Heart right ventricle (tissue), 16 donors: ENCODE results near the gene SCTR. TPM values are rescaled to one million over a fixed set of nuclear protein-coding genes. Genes with fewer than 3 reads are reported as not detected.

Experiments used
- ATAC-seq, 8 donors: fragments of 200-7000 bp; cut with Tn5 transposase; one replicate each; pipeline ENCODE4 v1.9.1; 2020; ENCODE audit warnings: mild to moderate bottlenecking in 8 of 8, moderate library complexity in 8 of 8, moderate number of reproducible peaks in 1 of 8
- DNase-seq, 2 donors: peaks; one replicate each; pipeline ENCODE4 v3.0.0-alpha.2; 2020
- H3K27ac ChIP-seq, 10 donors: fragments of 200-600 bp; sonication (generic) in 2 of 10; one replicate each; pipeline versions ENCODE4 v1.5.0 to v1.8.0; 2020 to 2022; ENCODE audit warnings: mild to moderate bottlenecking in 3 of 10
- H3K27me3 ChIP-seq, 7 donors: fragments of 200-600 bp; one replicate each; pipeline ENCODE4 v1.8.0; 2021 to 2022; ENCODE audit warnings: mild to moderate bottlenecking in 2 of 7
- H3K36me3 ChIP-seq, 9 donors: fragments of 200-600 bp; sonication (generic) in 1 of 9; one replicate each; pipeline versions ENCODE4 v1.5.0 to v1.8.0; 2020 to 2022; ENCODE audit warnings: mild to moderate bottlenecking in 2 of 9
- H3K4me1 ChIP-seq, 9 donors: fragments of 200-600 bp; sonication (generic) in 1 of 9; one replicate each; pipeline versions ENCODE4 v1.5.0 to v1.8.0; 2020 to 2022; ENCODE audit warnings: mild to moderate bottlenecking in 4 of 9
- H3K4me3 ChIP-seq, 10 donors: fragments of 200-600 bp; sonication (generic) in 2 of 10; one replicate each; pipeline versions ENCODE4 v1.5.0 to v1.8.0; 2020 to 2022; ENCODE audit warnings: mild to moderate bottlenecking in 7 of 10, moderate library complexity in 2 of 10
- H3K9me3 ChIP-seq, 11 donors: fragments of 200-600 bp in 10 of 11; sonication (generic) in 2 of 11; one replicate each; pipeline versions ENCODE4 v1.5.0 to v1.8.0; 2013 to 2022; ENCODE audit warnings: mild to moderate bottlenecking in 2 of 11, control low read depth in 1 of 11, moderate library complexity in 1 of 11
- CTCF ChIP-seq, 9 donors: fragments of 200-600 bp; sonication (generic) in 2 of 9; IDR thresholded peaks; one replicate each; pipeline versions ENCODE4 v1.5.0 to v1.8.0; 2021 to 2022; ENCODE audit warnings: antibody characterized with exemption in 9 of 9, mild to moderate bottlenecking in 5 of 9, moderate library complexity in 1 of 9
- WGBS, 2 donors: extraction: QIAGEN DNeasy Blood & Tissue Kit; methylation state at CpG; one replicate each; pipeline ENCODE4 v1.1.7; 2013; ENCODE audit warnings: inconsistent platforms in 1 of 2; 5-methylcytosine and 5-hydroxymethylcytosine counted together
- intact Hi-C, 10 donors: fragments of 100-400 bp; cut with DNase I; formaldehyde crosslinking; loops; one replicate each; pipeline versions ENCODE4 v1.11.1 to v1.14.2; 2022
- polyA plus RNA-seq, 2 donors: library from polyadenylated mRNA; stranded (reverse); fragments of 200-250 nt; gene quantifications; one replicate each; pipeline ENCODE4 v1.2.3, GENCODE V29; 2013
- total RNA-seq, 10 donors: library from RNA; stranded (reverse); fragmentation: NEBNext Ultra II Directional in 3 of 10; extraction: Animal tissue kit (Norgen Biotek cat#: 25700) in 3 of 10; gene quantifications; one replicate each; pipeline versions ENCODE4 v1.2.1 to v1.2.4, GENCODE V29; 2021 to 2023
- donor health status: Arrhythmogenic right ventricular cardiomyopathy.
- donor health status: ischemic (EF 13 %, LVEDD 7.1; RV severe dilation, severe dysfunction).
- donor health status: healthy with polysubstance abuse.
- donor health status: DM: no; HTN: yes; CAD: no.
- donor health status: DM: no; HTN: no; CAD: no.
- donor health status: ischemic (EF 25% LVEDD 6.9; RV normal size, moderate dysfunction).
- donor health status: ischemic (EF 25% LVEDD 5.7; RV mildly dilated, moderate dysfunction).
- donor health status: healthy.
- donor health status: DM: yes; HTN: yes; CAD: no.
- donor health status: Ischemic cardiomyopathy.
- donor health status: ischemic (EF 35%, LVEDD 5.7; RV mildly dilated, moderate dysfunction).
- donor health status: nonischemic (EF 11% LVEDD 7.7; RV severe dilation, severe dysfunction).
- donor health status: DM: yes; HTN: yes; CAD: no.
- donor health status: PGD.
- donor health status: ischemic (EF 29% LVEDD 5.4; RV normal size, mild dysfunction).
- donor health status: nonischemic (EF 23%, LVEDD 6.1; RV moderate dilation, normal function).

SCTR gene
- total and polyA plus RNA-seq, 12 donors: 0.10 to 1.4 (median 0.57) TPM; not detected in 2

DNA sequence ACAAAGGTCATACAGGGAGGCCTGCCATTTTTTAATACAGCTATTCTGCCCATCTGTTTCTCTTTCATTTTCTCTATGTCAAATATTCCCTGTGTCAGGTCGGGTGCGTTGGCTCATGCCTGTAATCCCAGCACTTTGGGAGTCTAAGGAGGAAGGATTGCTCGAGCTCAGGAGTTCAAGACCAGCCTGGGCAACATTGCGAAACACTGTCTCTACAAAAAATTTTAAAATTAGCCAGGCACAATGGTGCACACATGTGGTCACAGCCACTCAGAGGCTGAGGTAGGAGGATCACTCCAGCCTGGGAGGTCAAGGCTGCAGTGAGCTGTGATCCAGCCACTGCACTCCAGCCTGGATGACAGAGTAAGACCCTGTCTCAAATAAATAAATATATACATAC is 57.9 kb downstream of the SCTR start:
- no peak overlapping the region for H3K27ac ChIP-seq
- peaks cover 0 to 14% (median 0%) of the 10 kb centered on the region in 9 donors for H3K4me1 ChIP-seq
- 92 to 97% methylated on average over 4 of the region's 4 CpGs for WGBS, 2 donors
- no peaks in the 10 kb centered on the region for H3K9me3 ChIP-seq
- DNase-seq (no peak), ATAC-seq (no peak)
- TF ChIP-seq CTCF (IDR thresholded peaks at IDR 0.05): no peak
- intact Hi-C loops: no loop called here
- H3K4me3 ChIP-seq: no peak overlapping the region
- no peaks in the 10 kb centered on the region for H3K27me3 ChIP-seq
- H3K36me3 ChIP-seq: no peaks in the 10 kb centered on the region

- Histone ChIP-seq H3K9me3 (no peaks in the 10 kb centered on the region), H3K4me3 (no peak overlapping the region), H3K27ac (no peak overlapping the region), H3K27me3 (no peaks in the 10 kb centered on the region), H3K4me1 (peaks cover 0 to 14% (median 0%) of the 10 kb centered on the region in 9 donors), H3K36me3 (no peaks in the 10 kb centered on the region)
- no peak for TF ChIP-seq CTCF (IDR thresholded peaks at IDR 0.05)
- 93% methylated on average over 11 of the region's 11 CpGs for WGBS, 2 donors
- intact Hi-C loops: no loop called here
- ATAC-seq (no peak), DNase-seq (no peak)
These were observed 58.6 kb downstream of the SCTR start for GRCh38 chr2:119465687-119466086.

- peaks cover 0 to 14% (median 0%) of the 10 kb centered on the region in 9 donors for H3K4me1 ChIP-seq
- H3K36me3 ChIP-seq: no peaks in the 10 kb centered on the region
- no peak overlapping the region for H3K4me3 ChIP-seq
- intact Hi-C loops: no loop called here
- peak overlapping the region in 1 of 10 donors; percentile 51 for H3K27ac ChIP-seq
- DNase-seq: no peak
- 90 to 94% methylated on average over 4 of the region's 4 CpGs for WGBS, 2 donors
- H3K9me3 ChIP-seq: no peaks in the 10 kb centered on the region
- TF ChIP-seq CTCF (IDR thresholded peaks at IDR 0.05): no peak
- H3K27me3 ChIP-seq: no peaks in the 10 kb centered on the region
- ATAC-seq: peak in 6 of 8 donors; percentile 37 to 78 (median 61)
These were observed 59.3 kb downstream of the SCTR start for GRCh38 chr2:119464981-119465380.

DNA sequence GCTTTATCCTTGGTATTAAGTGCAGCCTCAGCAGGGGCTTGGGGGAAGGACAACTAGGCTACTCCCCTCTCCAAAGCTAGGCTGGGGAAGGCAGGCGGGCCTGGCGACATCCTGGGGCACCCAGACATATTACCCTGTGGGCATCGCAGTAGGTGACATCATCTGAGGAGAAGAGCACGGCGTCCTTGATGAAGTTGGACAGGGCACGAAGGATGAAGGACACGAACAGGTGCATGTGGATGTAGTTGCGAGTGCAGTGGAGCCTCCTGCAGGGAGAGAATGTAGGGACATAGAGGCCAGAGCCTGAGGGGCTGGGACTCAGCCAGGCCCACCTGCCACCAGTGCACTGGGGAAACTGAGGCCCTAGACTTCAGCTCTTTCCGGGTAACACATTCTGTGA is 60.3 kb downstream of the SCTR start:
- 95 to 98% methylated on average over 9 of the region's 9 CpGs for WGBS, 2 donors
- no peak for TF ChIP-seq CTCF (IDR thresholded peaks at IDR 0.05)

More for the DNA sequence above, 60.3 kb downstream of the SCTR start:
- Histone ChIP-seq H3K4me1 (peaks cover 0 to 11% (median 0%) of the 10 kb centered on the region in 9 donors), H3K9me3 (no peaks in the 10 kb centered on the region), H3K27me3 (no peaks in the 10 kb centered on the region), H3K27ac (no peak overlapping the region), H3K4me3 (no peak overlapping the region), H3K36me3 (no peaks in the 10 kb centered on the region)
- DNase-seq (no peak), ATAC-seq (no peak)
- intact Hi-C loops: no loop called here
